NCI-H748 (cell line): Measurements from ENCODE around the gene ALKBH5.
"Not testable (repeated sequence)": the region's sequence is repeated elsewhere in the genome, so short reads cannot be mapped to it uniquely, and the experiment has no call there.

Experiments used
- DNase-seq: peaks from one replicate; lab custom pipeline; 2025; ENCODE audit not compliant: unreplicated experiment; lab: John Stamatoyannopoulos, UW

ALKBH5 gene

DNA sequence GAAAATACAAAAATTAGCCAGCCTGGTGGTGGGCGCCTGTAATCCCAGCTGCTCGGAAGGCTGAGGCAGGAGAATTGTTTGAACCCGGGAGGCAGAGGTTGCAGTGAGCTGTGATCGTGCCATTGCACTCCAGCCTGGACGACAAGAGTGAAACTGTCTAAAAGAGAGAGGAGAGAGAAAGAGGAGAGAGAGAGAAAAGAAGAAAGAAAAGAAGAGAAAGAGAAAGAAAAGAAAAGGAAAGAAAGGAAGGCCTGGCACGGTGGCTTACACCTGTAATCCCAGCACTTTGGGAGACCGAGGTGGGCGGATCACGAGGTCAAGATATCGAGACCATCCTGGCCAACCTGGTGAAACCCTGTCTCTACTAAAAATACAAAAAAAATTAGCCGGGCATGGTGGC is 33.3 kb downstream of the ALKBH5 start:
- DNase-seq = not testable (repeated sequence)

GRCh38 chr17:18217412-18218015 is 33.9 kb downstream of the ALKBH5 start:
- DNase-seq = peak; percentile 72

DNA sequence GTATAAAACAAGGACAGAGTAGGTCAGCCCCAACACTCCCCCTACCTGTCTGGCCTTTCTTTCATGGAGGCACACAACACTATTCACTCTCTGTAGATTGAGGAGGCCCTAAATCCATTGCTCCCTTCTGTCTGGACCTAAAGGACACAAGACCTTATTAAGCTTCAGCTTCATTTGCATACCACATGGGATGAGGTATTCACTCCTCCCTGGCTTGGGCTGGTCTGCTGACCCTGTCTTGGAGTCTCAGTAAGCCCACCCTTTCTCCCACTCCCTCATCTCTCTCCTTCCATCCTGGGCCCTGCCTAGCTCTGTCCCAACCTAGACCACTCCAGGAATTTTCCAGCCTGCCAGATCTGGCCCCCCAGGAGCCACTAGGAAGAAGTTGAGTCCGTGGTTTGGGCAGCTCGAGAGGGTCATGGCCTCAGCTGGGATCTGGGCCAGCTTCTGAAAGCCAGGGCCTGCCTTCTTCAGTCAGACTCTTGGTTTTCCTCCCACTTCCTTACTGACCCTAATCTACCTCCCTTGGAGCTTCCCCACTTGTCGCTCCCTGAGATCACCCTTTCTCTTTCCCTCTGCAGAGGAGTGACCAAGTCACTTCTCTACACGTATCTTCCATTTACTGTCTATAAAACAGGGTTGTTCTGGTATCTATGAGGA is 35.3 kb downstream of the ALKBH5 start:
- DNase-seq = no peak

GRCh38 chr17:18224053-18224386 is 40.4 kb downstream of the ALKBH5 start:
- no peak for DNase-seq

GRCh38 chr17:18224387-18225120 is 40.9 kb downstream of the ALKBH5 start:
- no peak for DNase-seq

DNA sequence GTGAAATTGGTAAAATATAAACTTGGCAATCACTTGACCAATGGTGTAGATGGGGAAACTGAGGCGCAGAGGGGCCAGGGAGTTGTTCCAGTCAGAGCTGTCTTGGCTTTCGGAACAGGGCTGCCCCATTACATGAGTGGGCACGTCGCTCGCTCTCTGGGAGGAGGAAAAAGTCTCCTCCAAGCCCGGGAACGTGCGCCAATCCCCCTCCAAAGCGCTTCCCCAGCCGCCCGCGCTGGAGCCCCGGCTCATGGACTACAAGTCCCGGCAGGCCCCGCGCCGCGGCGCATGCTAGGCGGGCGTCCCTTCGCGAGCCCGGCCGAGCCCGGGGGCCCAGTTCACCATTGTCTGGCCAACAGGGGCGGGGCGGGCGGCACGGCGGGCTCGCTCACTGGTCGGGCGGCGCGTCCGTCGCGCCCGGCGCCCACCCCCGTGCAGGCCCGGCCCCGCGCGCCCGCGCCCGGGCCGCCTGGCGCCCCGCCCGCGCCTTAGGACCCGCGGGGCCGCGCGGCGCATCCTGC is 41.6 kb downstream of the ALKBH5 start, which contains the start of gene LLGL1:
TSS of gene LLGL1 (plus strand) at position 515 of the 521 bp plus-strand sequence. CDS start 48 bp downstream, outside the sequence.
- DNase-seq = peak; percentile 98

DNA sequence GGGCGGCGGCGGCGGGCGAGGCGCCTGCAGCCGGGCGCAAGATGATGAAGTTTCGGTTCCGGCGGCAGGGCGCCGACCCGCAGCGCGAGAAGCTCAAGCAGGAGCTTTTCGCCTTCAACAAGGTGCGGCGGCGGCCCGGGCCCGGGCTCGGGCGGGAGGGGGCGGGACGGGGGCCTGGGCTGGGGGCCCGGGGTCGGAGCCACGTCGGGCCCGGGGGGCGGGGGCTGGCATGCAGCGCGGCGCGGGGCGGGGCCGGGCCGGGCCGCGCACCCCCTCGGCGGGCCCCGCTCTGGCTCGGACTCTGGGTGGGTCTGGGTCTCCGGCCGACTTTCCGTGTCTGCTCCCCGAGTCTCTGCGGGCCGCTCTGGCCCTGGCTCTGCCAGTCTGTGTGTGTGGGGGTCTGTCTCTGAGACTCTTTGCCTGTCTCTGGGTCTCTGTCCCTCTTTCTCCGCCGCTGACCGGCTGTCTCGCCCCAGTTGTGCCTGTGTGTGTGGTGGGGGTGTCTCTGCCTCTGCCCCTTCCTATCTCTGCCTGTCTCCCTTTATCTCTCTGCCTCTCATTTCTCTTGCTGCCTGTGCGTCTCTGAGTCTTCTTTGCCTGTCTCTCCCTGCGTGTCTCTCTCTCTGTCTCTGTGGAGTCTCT is 42.1 kb downstream of the ALKBH5 start:
- DNase-seq = peak; percentile 64

DNA sequence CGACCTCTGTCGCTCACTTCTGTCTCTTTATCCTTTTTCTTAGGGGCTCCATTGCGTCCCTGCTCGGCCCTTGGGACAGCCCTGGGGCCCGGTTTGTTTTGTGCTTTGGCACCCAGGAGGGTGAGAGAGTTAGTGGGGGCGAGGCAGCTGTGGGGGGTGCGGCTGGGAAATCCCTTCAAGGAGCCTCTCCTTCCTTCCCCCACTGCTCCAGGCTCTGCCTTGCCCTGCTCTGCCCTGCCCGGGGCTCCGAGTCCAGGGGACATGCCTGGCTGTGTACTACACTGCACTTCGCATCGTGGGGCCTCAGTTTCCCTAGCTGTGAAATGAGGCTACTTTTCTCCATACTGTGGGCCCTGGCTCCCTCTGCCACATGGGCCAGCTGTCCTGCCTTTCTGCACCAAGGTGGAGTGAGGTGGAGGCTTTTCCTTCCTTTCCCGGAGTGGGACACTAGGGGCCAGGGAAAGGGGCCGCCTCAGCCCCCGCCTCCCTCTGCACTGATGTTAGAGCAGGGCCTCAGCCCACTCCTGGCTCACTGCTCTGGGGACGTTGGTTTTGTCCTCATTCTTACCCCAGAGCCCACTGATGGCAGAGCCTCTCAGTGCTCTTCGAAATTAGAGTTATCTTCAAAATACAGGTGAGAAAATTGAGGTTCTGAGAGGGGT is 42.8 kb downstream of the ALKBH5 start:
- DNase-seq = no peak

GRCh38 chr17:18227635-18228034 is 44.0 kb downstream of the ALKBH5 start:
- DNase-seq = no peak

DNA sequence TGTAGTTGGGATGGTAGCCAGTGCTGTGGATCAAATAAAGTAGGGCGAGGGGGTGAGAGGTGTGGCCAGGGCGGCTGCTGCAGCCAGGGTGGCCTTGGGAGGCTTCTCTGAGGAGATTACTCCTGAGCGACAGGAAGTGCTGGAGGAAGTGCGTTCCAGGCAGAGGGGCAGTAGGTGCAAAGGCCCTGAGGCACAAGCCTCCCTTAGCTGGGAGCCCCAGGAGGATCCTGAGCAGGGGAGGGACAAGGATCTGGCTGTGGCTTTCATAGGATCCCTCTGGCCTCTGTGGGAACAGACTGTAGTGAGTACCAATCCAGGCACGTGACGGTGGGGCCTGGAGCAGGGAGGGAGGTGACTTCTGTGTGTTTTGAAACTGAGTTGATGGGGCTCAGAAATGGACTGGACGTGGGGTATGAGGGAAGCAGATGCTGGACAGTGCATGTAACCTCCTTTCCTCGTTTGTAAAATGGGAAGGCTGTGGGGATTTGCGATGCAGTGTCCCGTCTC is 44.6 kb downstream of the ALKBH5 start:
- no peak for DNase-seq

DNA sequence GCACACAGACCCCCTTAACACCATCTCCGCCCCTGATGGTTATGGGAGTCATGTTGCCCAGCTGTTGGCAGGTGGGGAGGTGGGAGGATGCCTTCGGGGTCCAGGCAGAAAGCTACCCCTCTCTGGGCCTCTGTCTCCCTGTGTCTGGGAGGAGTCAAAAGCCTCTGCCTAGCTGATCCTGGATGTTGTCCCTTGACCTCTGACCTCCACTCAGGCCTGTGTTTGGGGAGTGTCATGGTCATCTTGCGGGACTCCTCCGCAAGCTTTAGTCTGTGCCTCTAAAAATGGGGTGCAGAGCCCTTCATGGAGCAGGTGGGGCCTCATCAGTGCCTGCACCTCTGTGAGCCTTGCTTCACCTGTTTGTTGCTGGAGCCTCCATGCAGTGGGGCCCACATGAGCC is 45.6 kb downstream of the ALKBH5 start:
- DNase-seq = no peak

- no peak for DNase-seq
Measured at GRCh38 chr17:18229771-18230170, 46.1 kb downstream of the ALKBH5 start.

DNA sequence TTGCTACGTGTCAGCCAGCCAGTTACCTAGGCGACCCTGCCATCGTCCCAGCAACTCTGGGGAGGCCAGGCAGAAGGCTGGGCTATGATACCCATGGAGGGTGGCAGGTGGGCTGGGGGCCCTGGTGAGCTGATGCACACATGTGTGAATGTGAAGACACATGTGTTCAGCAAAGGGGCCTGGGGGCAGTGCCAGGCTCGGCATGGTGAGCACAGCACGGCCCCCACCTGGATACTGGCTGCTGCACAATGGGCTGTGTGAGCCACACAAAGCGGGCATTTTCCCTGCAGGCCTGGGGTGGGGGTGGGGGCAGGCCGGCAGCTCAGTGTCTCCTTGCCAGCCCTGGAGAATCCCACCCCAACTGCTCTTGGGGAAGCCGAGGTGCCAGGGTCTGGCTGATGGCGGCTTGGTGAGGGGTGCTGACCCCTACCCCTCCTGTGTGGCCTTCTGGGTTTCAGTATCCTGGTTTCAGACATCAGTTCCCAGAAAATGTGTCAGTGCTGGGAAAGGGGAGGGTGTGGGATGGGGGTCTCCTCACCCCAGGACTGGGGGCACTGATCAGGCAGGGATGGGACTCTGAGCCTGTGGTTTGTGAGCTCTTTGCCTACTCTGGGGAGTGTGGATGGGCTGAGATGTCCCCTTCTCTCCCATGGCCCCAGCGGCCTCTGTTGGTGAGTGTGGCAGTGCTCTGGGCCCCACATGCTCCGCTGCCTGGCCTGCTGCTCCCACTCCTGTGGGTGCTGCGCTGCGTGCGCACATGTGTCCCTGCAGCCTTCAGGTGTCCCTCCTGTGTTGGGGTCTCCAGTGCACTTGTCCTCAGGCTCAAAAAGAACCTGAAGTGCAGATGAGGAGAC is 46.9 kb downstream of the ALKBH5 start:
- no peak for DNase-seq

GRCh38 chr17:18231164-18231563 is 47.5 kb downstream of the ALKBH5 start:
- no peak for DNase-seq

DNA sequence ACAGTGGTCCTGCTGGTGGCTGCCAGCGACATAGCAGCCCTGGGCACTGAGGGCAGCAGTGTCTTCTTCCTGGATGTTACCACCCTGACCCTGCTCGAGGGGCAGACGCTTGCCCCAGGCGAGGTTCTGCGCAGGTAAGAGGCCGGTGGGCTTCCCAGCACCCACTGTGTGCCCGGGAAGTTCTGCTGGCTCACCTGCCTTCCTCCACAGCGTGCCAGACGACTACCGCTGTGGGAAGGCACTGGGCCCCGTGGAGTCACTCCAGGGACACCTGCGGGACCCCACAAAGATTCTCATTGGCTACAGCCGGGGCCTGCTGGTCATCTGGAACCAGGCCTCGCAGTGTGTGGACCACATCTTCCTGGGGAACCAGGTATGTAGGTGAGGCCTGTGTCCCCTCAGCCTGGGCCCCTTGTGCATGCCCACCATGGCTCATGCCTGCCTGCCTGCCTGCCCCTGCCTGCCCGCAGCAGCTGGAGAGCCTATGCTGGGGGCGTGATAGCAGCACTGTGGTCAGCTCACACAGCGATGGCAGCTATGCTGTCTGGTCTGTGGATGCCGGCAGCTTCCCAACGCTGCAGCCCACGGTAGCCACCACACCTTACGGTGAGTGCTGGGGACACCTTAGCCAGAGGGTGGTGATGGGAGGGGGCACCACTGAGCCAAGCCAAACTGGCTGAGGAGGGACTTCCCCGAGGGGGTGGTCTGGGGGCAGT is 50.3 kb downstream of the ALKBH5 start:
- DNase-seq = no peak

GRCh38 chr17:18234853-18235380 is 51.3 kb downstream of the ALKBH5 start:
- DNase-seq = no peak

- no peak for DNase-seq
Measured at GRCh38 chr17:18235743-18236256, 52.2 kb downstream of the ALKBH5 start.

DNA sequence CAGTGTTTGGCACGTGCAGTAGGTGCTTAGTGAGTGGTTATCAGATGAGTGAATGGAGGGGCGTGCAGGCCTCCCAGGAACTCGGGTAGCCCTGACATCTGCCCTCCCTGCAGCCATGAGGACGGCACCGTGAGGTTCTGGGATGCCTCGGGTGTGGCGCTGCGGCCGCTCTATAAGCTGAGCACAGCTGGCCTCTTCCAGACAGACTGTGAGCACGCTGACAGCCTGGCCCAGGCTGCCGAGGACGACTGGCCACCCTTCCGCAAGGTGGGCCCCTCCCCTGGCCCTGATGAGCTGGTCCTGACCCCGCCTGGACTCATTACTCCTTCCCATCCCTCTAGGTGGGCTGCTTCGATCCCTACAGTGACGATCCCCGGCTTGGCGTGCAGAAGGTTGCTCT is 52.9 kb downstream of the ALKBH5 start:
- DNase-seq = no peak

GRCh38 chr17:18237461-18237860 is 53.8 kb downstream of the ALKBH5 start:
- no peak for DNase-seq
